Measurements from ENCODE around the gene HSDL2. TPM values are rescaled to one million over a fixed set of nuclear protein-coding genes. Genes with fewer than 3 reads are reported as not detected.

Gene HSDL2
- total RNA-seq, 6 experiments from 2014 or later = 65.8 to 96.8 (median 79.8) TPM

- WGBS (ENCODE audit: insufficient coverage, low coverage, low lambda C conversion rate, missing lambda C conversion rate) = 79% methylated on average over 3 of the region's 3 CpGs
- Histone ChIP-seq H3K27ac (no peak overlapping the region), H3K4me1 (no peaks in the 10 kb centered on the region), H3K27me3 (no peaks in the 10 kb centered on the region), H3K36me3 (peaks cover 0 to 18% (median 5%) of the 10 kb centered on the region in 4 donors), H3K9me3 (peaks cover 0 to 5% (median 0%) of the 10 kb centered on the region in 4 donors), H3K4me3 (no peak overlapping the region)
- DNase-seq (no peak), ATAC-seq (no peak)
- intact Hi-C loops (cut with DNase I) = no loop called here
- no peak for TF ChIP-seq CTCF (IDR thresholded peaks at IDR 0.05)
- TF ChIP-seq POLR2A (IDR thresholded peaks at IDR 0.05) = no peak
Measured at GRCh38 chr9:112472996-112473395, 93.1 kb downstream of the HSDL2 start.

GRCh38 chr9:112473986-112474385 lies 94.1 kb downstream of the HSDL2 start:
- Histone ChIP-seq H3K36me3 (peaks cover 0 to 12% (median 5%) of the 10 kb centered on the region in 4 donors), H3K27me3 (no peaks in the 10 kb centered on the region), H3K9me3 (peaks cover 0 to 5% (median 0%) of the 10 kb centered on the region in 4 donors), H3K4me3 (no peak overlapping the region), H3K27ac (no peak overlapping the region), H3K4me1 (no peaks in the 10 kb centered on the region)
- WGBS (ENCODE audit: insufficient coverage, low coverage, low lambda C conversion rate, missing lambda C conversion rate) = 100% methylated on average over 2 of the region's 2 CpGs
- intact Hi-C loops (cut with DNase I) = no loop called here
- no peak for ATAC-seq
- TF ChIP-seq CTCF (IDR thresholded peaks at IDR 0.05) (no peak), POLR2A (IDR thresholded peaks at IDR 0.05) (no peak)
- no peak for DNase-seq

- 91% methylated on average over 1 of the region's 1 CpG for WGBS (ENCODE audit: insufficient coverage, low coverage, low lambda C conversion rate, missing lambda C conversion rate)
- intact Hi-C loops (cut with DNase I) = no loop called here
- H3K27me3 ChIP-seq = no peaks in the 10 kb centered on the region
- no peak overlapping the region for H3K4me3 ChIP-seq
- ATAC-seq (no peak), DNase-seq (no peak)
- H3K9me3 ChIP-seq = peaks cover 0 to 5% (median 0%) of the 10 kb centered on the region in 4 donors
- H3K36me3 ChIP-seq = peaks cover 0 to 12% (median 3%) of the 10 kb centered on the region in 4 donors
- no peaks in the 10 kb centered on the region for H3K4me1 ChIP-seq
- no peak overlapping the region for H3K27ac ChIP-seq
- TF ChIP-seq CTCF (IDR thresholded peaks at IDR 0.05) = no peak
- no peak for TF ChIP-seq POLR2A (IDR thresholded peaks at IDR 0.05)
Measured at GRCh38 chr9:112475318-112475717, 95.4 kb downstream of the HSDL2 start.

- Histone ChIP-seq H3K36me3 (peaks cover 0 to 3% (median 0%) of the 10 kb centered on the region in 4 donors), H3K27me3 (no peaks in the 10 kb centered on the region), H3K27ac (no peak overlapping the region), H3K4me3 (no peak overlapping the region), H3K9me3 (peaks cover 0 to 5% (median 0%) of the 10 kb centered on the region in 4 donors), H3K4me1 (no peaks in the 10 kb centered on the region)
- no peak for TF ChIP-seq CTCF (IDR thresholded peaks at IDR 0.05)
- TF ChIP-seq POLR2A (IDR thresholded peaks at IDR 0.05) = no peak
- ATAC-seq (no peak), DNase-seq (no peak)
- WGBS (ENCODE audit: insufficient coverage, low coverage, low lambda C conversion rate, missing lambda C conversion rate) = 100% methylated on average over 1 of the region's 2 CpGs
- intact Hi-C loops (cut with DNase I) = no loop called here
Measured at GRCh38 chr9:112477330-112477729, 97.4 kb downstream of the HSDL2 start.

- intact Hi-C loops (cut with DNase I) = no loop called here
- Histone ChIP-seq H3K36me3 (no peaks in the 10 kb centered on the region), H3K4me3 (no peak overlapping the region), H3K27ac (no peak overlapping the region), H3K9me3 (peaks cover 0 to 5% (median 0%) of the 10 kb centered on the region in 4 donors), H3K27me3 (no peaks in the 10 kb centered on the region), H3K4me1 (no peaks in the 10 kb centered on the region)
- TF ChIP-seq CTCF (IDR thresholded peaks at IDR 0.05) (no peak), POLR2A (IDR thresholded peaks at IDR 0.05) (no peak)
- no peak for DNase-seq
- no peak for ATAC-seq
Measured at GRCh38 chr9:112479221-112479620, 99.3 kb downstream of the HSDL2 start.
